NCI-H69 (cell line): Measurements from ENCODE around the gene LIG1.

Experiments
- DNase-seq: peaks from one replicate; lab custom pipeline; 2025; lab: John Stamatoyannopoulos, UW

LIG1 gene

DNA sequence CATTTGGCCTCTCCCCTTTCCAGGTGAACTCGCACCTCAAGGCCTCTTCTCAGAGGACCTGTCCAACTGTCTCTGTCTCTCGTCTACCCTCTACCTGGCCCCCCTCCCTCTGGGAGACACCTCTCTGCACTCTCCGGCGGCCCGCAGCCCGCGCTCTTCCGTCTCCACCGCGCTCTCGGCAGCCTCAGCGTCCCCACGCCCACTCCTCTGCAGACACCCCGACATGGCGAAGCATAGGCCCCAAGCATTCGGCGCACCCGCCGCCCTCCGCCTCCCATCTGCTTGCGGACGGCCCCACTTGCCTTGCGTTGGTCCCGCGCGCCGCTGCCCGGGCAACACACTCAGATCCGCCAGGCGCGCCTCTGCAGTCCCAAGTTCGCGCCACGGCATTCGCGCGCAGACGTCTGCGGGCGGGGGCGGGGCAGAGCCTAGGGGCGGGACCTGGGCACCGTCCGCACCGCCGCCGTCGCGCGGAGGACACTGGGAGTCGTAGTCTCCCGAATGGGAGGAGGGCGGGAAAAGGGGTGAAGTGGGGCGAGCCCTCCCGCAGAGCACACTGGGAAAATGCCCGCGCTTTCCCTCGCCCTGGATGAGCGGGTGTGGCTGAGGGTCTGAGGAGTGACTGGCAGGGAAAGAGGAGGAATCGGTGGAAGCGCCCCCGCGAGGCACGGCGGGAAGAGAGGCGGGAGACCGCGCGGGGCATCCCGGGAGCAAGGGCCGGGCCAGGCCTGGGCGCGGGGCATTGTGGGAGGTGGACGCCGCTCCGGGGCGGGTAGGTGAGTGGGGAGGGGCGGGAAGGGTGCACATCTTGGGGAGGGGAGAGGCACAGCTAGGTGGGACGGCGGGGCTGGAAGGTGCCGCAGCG, at the start of gene LIG1, which contains the start of gene ZSWIM9:
LIG1 (minus strand) TSS at position 406 of the 865 bp plus-strand sequence. CDS start 4,778 bp downstream, outside the sequence.
ZSWIM9 (plus strand) TSS at position 742 of the 865 bp plus-strand sequence. CDS start 1,123 bp downstream, outside the sequence.
- peak; percentile 99 for DNase-seq

DNA sequence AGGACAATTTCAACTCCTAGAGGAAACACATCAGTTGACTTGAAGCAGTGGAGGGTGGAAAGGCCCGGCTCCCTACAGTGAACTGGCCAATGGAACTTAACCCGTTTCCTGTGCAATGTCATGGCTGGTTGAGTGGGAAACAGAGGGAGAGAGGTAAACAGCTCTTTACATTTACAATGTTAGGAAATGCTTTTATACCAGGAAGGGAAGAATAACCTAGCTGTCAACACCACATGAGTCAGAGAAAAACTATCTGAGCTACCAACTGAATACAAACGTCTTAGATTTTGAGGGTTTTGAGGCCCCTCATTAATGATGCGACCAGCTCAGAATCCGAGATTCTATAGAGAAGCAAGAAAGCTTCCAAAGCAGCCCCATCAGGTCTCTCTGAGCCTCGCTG, 48.9 kb upstream of the LIG1 start:
- DNase-seq: no peak

DNA sequence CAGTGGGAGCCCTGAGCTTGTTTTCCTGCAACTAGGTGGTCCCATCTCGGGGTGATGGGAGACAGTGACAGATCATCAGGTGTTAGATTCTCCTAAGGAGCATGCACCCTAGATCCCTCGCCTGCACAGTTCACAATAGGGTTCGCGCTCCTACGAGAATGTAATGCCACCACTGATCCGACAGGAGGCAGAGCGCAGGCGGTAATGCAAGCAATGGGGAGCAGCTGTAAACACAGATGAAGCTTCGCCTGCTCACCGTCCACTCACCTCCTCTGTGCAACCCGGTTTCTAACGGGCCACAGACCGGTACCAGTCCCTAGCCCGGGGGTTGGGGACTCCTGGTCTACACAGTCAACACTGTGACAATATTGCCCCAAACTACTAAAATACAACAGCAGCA, 46.8 kb upstream of the LIG1 start:
- no peak for DNase-seq

DNA sequence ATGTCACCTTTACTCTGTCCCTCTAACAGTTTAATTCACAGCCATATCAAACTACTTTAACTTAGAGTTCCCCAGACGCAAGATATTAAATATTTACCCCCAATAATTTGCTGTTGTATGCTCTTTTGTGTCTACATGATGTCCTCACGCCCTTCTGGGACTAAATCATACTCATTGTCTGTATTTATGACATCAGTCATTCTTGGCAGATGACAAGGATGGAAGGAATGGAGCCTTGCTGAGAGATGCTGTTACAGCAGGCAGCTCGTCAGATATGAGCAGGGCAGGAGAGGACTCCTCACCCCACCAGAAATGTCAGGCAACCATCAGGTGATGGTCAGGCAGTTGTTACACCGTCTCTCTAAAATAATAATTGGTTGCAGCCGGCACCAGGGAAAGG, 43.8 kb upstream of the LIG1 start:
- DNase-seq: no peak

DNA sequence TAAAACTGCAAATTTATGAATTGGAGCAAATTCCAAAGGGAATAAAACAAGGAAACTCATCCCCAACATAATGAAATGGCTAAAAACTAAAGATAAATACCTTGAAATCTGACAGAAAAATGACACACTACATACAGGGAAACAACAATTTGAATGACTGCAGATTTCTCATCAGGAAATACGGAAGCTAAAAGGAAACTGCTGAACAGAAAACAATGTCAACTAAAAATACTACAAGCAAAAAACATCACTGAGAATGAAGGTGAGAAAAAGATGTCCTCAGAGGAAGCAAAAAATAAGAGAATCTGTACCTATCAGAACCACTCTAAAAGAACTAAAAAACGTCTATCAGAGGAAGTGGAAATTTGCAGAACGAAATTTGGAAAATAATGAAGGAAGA, 39.9 kb upstream of the LIG1 start:
- no peak for DNase-seq

DNA sequence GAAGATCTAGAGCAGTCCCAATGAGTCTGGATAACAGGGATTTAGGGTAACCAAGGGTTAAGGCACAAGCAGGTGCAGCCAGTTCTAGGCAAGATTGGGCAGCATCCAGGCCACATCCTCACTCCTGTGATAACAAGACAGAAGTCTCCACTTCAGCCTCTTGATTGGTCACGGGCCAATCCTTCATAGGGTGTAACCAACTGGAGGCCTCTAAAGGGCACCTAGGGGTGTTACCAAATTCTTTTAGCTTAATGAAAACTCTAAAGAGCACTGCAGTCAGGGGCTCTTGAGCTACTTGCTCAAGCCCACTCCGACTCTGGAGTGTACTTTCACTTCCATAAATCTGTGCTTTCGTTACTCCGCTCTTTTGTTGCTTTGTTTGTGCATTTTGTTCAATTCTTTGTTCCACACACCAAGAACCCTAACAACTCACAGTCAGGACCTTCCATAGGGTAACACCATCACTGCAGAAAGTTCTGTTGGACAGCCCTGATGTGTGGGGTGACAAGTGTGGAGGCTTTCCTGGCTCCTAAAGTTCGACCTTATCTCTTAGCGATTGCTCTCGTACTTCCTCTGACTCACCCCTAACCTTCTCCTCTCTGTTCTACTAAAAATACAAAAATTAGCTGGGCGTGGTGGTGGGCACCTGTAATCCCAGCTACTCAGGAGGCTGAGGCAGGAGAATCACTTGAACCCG, 36.4 kb upstream of the LIG1 start:
- DNase-seq: no peak

DNA sequence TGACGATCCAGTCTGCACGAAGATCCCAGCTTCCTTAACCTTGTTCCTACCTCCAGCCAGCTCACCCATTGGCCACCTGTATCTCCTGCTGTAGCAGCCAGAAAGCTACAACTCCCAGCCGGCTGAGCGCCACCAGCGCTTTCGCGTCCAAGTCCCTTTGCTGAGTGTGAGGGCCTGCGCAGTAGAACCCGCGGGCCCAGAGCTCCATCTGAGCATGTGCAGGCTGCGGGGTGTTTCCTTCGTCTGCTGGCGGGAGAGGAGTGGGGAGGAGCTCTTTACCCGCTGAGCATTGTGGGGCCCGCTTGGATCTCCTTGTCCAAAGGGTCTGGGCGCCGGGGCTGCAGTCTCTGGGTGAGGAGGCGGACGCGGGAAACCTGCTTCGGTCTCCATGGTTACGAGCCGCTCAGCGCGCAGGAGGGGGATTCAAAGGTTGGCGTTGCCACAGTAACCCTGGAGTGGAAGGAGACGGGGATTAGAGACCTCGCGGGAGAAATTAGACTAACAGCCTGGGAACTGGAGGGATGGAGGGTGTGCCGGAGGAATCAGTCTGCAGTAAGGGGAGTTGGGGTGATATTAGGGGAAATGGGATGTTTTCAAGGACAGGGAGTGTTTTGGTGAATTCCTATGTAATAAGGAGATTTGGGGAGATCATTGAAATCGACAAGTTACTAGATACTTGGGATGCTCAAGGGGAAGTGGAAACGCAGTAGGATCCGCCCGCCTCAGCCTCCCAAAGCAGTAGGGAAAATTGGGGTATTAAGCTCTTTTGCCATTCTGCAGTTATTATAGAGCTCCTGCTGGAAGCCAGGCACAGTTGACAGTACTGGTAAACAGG, 33.9 kb upstream of the LIG1 start:
- peak; percentile 100 for DNase-seq

DNA sequence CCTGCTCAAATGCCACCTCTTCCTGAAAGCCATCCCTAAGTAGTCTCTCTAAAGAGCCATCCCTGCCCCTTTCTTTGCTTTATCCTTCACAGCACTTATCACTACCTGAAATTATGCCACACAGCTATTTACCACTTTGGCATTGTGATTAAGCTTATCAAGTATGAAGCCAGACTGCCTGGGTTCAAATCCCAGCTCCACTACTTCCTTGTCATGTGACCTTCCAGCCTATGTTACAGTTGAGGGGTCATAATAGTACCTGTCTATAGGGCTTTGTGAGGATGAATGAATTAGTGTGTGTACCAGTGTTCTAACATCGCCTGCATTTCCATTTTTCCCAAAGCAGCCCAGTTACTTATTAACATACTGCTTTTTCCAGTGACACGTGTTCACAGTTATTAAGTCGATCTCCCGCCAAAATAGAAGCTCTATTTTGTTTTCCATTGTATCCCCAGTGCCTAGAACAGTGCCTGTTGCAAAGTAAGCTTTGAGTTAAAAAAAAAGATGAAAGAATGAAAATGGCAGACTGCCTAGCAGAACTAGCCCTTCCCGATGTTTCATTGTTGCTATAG, 33.2 kb upstream of the LIG1 start:
- DNase-seq: peak; percentile 75

DNA sequence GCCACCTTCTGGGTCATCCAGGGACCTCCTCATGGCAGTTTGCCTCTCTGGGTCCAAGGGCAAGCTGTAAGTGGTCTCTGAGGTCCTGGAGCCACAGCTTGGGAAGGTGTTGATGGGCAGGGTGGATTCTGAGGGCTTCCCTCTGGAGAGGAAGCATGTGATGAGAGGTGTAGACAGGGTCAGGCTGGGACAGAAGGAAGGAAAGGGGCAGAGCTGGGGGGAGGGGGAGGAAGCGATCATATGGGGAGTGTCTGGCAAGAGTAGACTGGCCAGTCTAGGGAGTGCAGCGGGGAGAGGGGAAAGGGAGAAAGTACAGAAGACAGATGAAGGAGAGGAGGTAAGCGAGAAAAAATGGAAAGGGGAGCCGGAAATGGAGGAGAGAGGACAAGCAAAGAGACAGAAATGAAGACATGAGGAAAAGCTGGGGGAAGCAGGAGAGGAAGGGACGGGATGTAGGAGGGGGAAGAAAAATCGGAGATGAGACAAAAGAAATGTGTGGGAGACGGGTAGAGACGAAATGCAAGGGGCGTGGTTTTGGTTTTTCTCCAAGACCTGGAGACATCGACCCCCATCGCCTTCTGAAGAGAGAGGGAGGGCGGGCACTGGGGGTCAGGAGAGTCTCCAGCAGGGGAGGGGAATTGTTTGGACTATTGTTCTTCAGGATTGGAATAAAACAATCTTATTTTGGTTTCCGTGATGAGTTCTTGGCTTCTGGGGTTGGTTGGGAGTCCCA, 27.0 kb upstream of the LIG1 start:
- peak; percentile 44 for DNase-seq

DNA sequence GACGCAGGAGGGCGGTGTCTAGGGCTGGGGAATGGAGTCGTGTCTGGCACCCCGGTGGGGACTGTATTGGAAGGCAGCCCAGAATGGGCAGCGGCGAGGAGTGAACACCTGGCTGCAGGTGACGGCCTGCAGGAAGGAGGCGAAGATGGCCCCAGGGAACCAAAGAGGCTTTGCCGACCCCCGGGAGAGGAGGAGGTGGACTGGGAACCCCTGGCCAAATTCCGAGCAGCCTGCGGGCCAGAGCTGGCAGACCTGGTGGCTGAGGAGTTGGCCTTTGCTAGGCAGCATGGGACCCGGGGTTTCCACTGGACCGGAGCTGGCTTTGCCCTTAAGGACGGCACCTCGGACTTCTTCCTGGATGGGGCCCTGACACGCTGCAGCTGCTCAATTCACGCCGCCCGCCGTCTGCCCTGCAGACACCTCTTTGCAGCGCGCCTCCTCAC, 26.2 kb upstream of the LIG1 start:
- DNase-seq: peak; percentile 88

DNA sequence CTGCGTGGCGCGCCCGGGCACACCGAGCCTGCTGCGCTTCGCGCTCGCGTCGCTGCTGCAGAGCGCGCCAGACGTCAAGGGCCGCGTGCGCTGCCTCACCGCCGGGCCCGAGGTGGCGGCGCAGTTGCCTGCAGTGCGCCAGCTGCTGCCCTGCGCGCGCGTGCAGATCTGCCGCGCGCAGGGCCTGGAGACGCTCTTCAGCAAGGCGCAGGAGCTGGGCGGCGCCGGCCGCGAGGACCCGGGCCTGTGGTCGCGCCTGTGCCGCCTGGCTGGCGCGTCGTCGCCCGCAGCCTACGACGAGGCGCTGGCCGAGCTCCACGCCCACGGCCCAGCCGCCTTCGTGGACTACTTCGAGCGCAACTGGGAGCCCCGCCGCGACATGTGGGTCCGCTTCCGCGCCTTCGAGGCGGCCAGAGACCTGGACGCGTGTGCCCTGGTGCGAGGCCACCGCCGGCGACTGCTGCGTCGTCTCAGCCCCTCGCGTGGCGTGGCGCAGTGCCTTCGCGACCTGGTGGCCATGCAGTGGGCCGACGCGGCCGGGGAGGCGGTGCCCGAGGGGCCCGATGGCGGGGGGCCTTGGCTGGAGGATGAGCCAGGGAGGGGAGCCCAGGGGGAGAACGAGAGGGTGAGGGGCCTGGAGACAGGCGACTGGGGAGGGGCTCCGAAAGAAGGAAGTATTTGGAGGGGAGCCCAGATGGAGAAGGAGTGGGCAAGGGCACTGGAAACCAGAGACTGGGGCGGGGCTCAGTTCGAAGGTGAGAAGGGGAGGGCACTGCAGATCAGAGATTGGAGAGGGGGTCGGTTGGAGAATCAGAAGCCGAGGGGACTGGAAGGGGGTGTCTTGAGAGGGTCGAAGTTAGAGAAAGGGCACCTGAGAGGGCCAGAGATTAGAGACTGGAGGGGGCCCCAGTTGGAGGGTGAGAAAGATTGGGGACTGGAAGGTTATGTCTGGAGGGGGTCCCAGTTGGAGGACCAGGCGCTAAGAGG, 25.0 kb upstream of the LIG1 start:
- DNase-seq: no peak

DNA sequence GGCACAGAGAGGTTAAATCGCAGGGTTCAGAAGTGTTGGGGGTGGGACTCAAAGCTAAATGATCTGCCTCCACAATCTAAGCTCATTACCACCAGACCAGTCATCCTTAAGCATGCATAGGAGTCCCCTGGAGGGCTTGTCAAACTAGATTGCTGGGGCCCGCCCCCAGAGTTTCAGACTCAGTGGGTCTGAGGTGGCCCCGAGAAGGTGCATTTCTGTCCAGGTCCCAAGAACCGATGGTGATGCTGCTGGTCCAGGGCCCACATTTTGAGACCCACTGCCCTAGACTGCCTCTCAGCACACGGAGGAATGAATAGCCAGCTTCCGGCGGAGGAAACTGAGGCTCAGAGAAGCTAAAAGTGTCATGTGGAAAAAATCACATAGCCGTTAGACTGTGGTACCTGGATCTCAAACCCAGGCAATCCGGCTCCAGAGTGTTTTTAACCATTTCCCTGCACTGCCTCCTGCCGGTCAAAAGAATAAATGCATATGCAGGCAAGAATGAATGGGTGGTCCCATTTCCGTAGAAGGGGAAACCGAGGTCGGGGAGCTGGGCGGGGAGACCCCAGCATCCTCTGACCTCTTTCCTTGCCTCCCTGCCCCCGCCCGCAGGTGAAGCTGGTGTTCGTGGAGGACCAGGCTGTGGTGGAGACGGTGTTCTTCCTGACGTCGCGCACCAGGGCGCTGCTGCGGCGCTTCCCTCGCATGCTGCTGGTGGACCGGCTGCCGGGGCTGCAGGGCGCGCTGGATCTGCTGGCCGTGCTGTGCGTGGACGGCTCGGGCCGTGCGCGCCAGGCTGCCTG, 24.1 kb upstream of the LIG1 start:
- no peak for DNase-seq

DNA sequence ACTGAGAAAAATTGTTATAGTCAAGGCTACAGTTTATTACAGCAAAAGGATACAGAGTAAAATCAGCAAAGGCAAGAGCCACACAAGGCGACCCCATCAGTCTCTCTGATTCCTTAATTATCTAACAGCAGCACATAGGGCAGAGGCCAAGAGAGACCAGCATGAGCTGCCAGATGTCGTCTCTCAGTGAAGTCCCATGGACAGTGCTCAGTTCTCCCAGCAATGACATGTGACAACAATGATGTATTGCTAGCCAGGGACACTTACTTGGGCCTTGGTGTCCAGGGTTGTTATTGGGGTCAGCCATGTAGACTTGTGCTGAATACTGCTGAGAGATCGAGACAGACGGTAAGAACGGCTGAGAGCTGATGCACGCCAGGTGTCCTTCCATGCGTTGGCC, 22.6 kb upstream of the LIG1 start:
- DNase-seq: no peak

DNA sequence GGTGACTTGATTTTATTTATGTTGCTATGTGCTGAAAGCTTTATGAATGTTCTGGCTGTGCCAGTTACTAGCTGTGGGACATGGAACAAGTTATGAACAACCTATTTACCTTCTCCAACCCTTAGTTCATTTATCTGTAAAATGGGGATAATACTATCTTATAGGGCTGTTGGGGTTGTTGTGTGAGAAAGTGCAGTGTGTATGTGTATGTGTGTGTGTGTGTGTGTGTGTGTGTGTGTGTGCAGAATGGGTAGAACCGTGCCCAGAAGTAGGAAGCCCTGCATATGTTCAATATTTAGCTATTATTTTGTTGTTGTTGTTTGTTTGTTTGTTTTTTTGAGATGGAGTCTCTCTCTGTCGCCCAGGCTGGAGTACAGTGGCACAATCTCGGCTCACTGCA, 20.7 kb upstream of the LIG1 start:
- no peak for DNase-seq

DNA sequence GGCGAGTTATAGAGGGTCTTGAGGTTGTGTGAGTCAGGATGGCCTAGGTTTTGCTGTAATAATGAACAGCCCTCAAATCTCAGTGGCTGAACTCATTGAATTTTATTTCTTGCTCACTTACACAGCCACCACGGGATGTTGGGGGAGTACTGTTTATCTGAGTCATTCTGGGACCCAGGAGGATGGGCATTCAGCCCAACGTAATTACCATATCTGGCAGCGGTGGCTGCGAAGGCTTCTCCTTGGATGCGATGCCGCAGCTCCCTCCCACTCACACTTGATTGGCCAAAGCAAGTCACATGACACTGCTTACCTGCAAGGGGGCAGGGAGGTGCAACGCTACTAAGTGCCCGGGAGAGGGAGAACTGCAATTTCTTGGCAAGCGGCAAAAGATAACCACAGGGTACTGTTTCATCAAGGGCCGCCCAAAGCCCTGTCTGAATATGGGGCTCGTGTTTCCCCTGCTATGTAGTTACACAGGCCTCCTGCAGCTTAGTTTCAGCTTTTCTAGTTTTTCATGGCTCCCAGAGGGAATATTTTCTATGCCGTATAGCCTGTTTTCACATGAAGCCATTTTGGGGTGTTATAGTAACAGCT, 20.2 kb upstream of the LIG1 start:
- DNase-seq: peak; percentile 99

DNA sequence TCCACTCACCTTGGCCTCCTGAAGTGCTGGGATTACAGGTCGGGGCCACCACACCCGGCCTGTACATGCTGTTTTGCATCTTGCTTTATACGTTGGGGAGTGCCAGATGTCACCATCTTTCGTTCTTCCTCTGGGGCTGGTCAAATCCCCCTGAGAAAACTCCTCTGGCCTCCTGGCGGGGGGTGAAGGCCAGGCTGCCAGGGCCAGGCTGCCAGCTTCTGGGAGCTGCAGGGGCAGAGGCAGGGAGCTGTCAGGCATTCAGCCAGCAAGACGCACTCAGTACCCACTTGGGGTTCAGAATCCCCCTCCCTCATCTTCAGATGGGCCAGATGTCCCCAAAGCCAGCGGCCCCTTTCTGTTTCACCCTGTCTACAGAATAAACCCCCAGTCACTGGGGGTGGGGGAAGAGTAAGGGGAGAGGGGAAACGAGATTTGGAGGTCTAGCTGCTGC, 16.4 kb upstream of the LIG1 start:
- DNase-seq: peak; percentile 27

DNA sequence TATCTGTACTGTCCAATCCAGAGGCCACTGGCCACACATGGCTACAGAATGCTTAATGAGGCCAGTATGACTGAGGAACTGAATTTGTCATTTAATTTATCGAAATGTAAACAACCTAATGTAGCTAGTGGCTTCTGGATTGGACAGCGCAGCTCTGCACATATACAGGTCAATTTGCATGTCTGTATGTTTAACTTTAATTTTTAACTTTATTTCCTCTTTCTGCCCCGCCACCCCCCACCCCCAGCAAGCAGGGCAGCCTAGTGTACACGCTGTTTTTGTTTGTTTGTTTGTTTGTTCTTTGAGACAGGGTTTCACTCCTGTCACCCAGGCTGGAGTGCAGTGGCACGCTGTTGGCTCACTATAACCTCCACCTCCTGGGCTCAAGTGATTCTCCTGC, 15.9 kb upstream of the LIG1 start:
- no peak for DNase-seq

DNA sequence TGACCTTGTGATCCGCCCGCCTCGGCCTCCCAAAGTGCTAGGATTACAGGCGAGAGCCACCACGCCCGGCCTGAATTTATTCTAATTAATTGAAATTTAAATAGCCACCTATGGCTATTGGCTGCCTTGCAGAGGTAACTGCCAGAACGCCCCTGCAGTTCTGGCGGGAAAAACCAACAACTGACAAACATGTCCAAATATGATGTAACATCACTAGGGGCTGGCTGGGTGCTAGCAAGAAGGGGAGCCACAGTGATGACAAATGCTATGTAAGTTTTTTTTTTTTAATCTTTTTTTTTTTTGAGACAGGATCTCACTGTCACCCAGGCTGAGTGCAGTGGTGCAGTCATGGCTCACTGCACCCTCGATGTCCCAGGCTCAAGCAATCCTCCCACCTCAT, 13.2 kb upstream of the LIG1 start:
- no peak for DNase-seq

DNA sequence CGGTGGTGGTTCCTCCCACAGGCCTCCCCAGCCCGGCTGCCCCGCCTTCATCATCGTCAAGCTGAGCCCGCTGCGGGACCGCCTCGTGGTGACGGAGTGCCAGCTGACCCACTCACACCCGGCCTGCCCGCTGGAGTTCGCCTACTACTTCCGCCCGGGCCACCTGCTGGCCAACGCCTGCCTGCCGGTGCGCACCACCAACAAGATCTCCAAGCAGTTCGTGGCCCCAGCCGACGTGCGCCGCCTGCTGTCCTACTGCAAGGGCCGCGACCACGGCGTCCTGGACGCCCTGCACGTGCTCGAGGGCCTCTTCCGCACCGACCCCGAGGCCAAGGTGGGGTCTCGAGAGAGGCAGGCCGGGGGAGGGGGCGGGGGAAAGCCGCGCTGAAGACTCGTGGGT, 12.3 kb upstream of the LIG1 start:
- no peak for DNase-seq
